ENCODE results near the gene ZFY. TPM values are rescaled to one million over a fixed set of nuclear protein-coding genes. Genes with fewer than 3 reads are reported as not detected.

ZFY gene
- total and polyA plus RNA-seq, 11 donors = 2.9 to 15.4 (median 13.9) TPM; not detected in 5

DNA sequence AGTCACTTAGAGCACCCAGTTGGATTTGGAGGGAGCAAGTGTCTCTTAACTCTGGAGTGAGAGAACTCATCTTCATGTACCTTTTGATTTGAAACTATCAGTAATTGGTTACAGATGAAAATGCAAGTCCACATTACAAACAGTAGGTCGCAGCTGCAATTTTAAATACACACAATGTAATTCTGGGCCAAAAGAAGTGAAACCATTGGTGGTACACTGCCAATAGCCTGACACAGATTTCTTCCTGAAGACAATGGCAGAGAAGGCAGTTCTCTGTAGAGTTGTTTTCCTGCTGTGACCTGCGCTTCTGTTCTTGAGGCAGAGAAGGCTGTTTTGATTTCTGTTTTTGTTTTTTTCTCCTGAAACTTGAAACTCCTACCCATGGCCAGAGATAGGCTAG is 86.0 kb downstream of the ZFY start:
- H3K27me3 ChIP-seq = no peaks in the 10 kb centered on the region
- no peak overlapping the region for H3K4me3 ChIP-seq
- TF ChIP-seq, protein P1, sequence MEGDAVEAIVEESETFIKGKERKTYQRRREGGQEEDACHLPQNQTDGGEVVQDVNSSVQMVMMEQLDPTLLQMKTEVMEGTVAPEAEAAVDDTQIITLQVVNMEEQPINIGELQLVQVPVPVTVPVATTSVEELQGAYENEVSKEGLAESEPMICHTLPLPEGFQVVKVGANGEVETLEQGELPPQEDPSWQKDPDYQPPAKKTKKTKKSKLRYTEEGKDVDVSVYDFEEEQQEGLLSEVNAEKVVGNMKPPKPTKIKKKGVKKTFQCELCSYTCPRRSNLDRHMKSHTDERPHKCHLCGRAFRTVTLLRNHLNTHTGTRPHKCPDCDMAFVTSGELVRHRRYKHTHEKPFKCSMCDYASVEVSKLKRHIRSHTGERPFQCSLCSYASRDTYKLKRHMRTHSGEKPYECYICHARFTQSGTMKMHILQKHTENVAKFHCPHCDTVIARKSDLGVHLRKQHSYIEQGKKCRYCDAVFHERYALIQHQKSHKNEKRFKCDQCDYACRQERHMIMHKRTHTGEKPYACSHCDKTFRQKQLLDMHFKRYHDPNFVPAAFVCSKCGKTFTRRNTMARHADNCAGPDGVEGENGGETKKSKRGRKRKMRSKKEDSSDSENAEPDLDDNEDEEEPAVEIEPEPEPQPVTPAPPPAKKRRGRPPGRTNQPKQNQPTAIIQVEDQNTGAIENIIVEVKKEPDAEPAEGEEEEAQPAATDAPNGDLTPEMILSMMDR (IDR thresholded peaks at IDR 0.05) = no peak
- no peak for TF ChIP-seq POLR2A (IDR thresholded peaks at IDR 0.05)
- intact Hi-C loops (cut with DNase I) = no loop called here
- H3K4me1 ChIP-seq = peaks cover 0 to 8% (median 0%) of the 10 kb centered on the region in 12 donors
- DNase-seq (no peak), ATAC-seq (no peak)
- WGBS, 4 donors = 50 to 56% methylated on average over 2 of the region's 2 CpGs; no CpG with 5 or more reads in 2 of the 4 donors
- no peaks in the 10 kb centered on the region for H3K9me3 ChIP-seq
- H3K36me3 ChIP-seq = no peaks in the 10 kb centered on the region
- no peak overlapping the region for H3K27ac ChIP-seq

DNA sequence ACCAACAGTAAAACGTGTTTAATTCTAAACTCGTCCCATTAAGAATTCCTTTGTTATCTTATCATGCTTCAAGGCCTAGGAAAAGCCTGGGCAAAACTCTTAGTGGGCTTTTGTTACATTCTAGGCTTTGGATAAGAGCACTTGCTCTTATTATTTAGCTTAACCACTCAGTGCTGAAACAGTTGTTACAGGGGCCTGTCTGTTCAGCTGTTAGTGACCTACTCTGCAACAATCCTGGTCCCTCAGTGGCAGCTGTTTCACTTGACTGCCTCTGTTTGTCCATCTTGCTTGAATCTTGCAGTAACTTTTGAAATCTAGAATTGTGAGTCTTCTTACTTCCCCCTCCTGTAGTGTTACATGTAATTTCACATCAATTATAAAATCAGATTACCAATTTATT is 88.4 kb downstream of the ZFY start:
- Histone ChIP-seq H3K27me3 (no peaks in the 10 kb centered on the region), H3K4me3 (no peak overlapping the region), H3K4me1 (peaks cover 0 to 8% (median 0%) of the 10 kb centered on the region in 12 donors), H3K9me3 (no peaks in the 10 kb centered on the region), H3K27ac (no peak overlapping the region), H3K36me3 (no peaks in the 10 kb centered on the region)
- DNase-seq (no peak), ATAC-seq (no peak)
- TF ChIP-seq POLR2A (IDR thresholded peaks at IDR 0.05) = no peak
- TF ChIP-seq, protein P1 (IDR thresholded peaks at IDR 0.05) = no peak
- intact Hi-C loops (cut with DNase I) = no loop called here
- WGBS, 4 donors = 13 to 31% methylated on average over 2 of the region's 2 CpGs; no CpG with 5 or more reads in 2 of the 4 donors

DNA sequence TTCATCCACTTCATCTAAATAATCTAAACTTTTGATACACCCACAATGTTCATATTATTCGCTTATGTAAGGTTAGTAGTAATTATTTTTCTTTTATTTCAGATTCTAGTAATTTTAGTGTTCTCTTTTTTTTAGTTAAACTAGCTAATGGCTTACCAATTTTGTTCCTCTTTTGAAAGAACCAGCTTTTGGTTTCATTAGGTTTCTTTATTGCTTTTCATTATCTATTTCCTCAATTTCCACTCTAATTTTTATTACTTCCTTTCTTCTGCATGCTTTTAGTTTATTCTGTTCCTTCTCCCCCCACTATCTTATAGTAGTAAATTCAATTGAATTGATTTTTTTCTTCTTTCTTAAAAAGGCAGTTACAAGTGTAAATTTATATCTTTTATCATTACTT is 90.2 kb downstream of the ZFY start:
- TF ChIP-seq, protein P1 (IDR thresholded peaks at IDR 0.05) = no peak
- TF ChIP-seq POLR2A (IDR thresholded peaks at IDR 0.05) = no peak
- Histone ChIP-seq H3K4me3 (no peak overlapping the region), H3K4me1 (peaks cover 0 to 8% (median 0%) of the 10 kb centered on the region in 12 donors), H3K36me3 (no peaks in the 10 kb centered on the region), H3K27me3 (no peaks in the 10 kb centered on the region), H3K27ac (no peak overlapping the region), H3K9me3 (no peaks in the 10 kb centered on the region)
- DNase-seq = no peak
- WGBS, 4 donors = 91 to 96% methylated on average over 1 of the region's 1 CpG; no CpG with 5 or more reads in 2 of the 4 donors
- intact Hi-C loops (cut with DNase I) = no loop called here
- no peak for ATAC-seq

Other genes starting within 250 kb of the ZFY start
- gene SRY, start 147.7 kb upstream of the ZFY start, total RNA-seq = not detected
- gene SRY, start 147.7 kb upstream of the ZFY start, polyA plus RNA-seq = not detected
- 100 to 1,000 TPM in 4 of 9 donors, not detected in 5; 158 to 210 (median 179) TPM for gene RPS4Y1, start 93.8 kb upstream of the ZFY start, total RNA-seq
- gene RPS4Y1, start 93.8 kb upstream of the ZFY start, polyA plus RNA-seq = 100 to 1,000 TPM; 187 to 334 TPM